Measurements from ENCODE around the gene PNLIPRP1. TPM values are rescaled to one million over a fixed set of nuclear protein-coding genes. Genes with fewer than 3 reads are reported as not detected.

The PNLIPRP1 gene
- total RNA-seq, 2 donors from 2014 or later: not detected

DNA sequence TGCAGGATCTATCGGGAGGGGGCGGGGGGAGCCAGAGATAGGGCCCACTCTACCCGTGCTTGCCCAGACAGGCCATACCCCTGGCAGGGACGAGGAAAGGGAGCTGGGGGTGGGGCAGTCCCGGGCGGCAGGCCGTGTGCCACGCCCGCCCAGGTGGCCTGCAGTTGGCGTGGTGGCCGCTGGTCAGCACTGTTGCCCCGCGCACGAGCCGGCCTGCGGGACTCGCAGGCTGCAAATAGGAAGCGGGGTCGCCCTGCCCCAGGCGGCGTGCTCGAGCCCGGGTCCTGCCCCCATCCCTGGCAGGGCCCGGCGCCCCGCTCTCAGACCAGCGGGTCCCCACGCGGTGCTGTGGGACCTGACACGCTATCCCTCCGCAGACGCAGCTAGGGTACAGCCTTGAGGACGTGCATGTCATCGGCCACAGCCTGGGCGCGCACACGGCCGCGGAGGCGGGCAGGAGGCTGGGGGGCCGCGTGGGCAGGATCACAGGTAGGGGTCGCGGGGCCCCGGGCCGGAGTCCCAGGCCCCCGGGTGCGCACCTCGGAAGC is 36.7 kb downstream of the PNLIPRP1 start:
- H3K36me3 Mint-ChIP-seq (ENCODE audit: low read depth): no peaks in the 10 kb centered on the region
- H3K27me3 Mint-ChIP-seq: peaks cover 36% of the 10 kb centered on the region
- no peaks in the 10 kb centered on the region for H3K4me1 Mint-ChIP-seq
- ATAC-seq (no peak), DNase-seq (no peak)
- no peaks in the 10 kb centered on the region for H3K9me3 ChIP-seq (ENCODE audit: control insufficient read depth, low read length, poor library complexity, severe bottlenecking)
- no peak overlapping the region for H3K4me3 Mint-ChIP-seq
- no peak overlapping the region for H3K27ac Mint-ChIP-seq

DNA sequence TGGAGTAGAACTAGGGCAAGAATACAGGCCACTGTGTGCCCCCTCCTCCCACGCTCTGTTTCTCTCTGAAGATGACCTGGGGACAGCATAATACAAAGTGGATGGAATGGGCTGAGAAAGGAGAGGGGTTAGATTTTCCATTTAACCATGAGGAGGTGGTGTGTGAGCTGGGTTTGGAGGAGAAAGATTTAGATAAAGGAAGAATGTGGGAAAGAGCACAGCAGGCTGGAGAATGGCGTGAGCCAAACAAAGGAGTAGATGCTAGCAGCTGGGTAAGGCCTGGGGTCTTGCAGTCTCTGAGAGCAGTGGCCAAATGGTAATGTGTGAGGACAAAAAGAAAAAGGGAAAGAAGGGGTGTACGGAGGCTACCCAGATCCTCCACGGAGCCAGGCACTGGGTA is 38.6 kb downstream of the PNLIPRP1 start:
- Mint-ChIP-seq H3K27me3 (peaks cover 25% of the 10 kb centered on the region), H3K27ac (no peak overlapping the region), H3K4me3 (no peak overlapping the region), H3K4me1 (no peaks in the 10 kb centered on the region), H3K36me3 (ENCODE audit: low read depth) (no peaks in the 10 kb centered on the region)
- DNase-seq (no peak), ATAC-seq (no peak)
- no peaks in the 10 kb centered on the region for H3K9me3 ChIP-seq (ENCODE audit: control insufficient read depth, low read length, poor library complexity, severe bottlenecking)

GRCh38 chr10:116630020-116630419 is 39.3 kb downstream of the PNLIPRP1 start:
- Mint-ChIP-seq H3K4me3 (no peak overlapping the region), H3K4me1 (no peaks in the 10 kb centered on the region), H3K36me3 (ENCODE audit: low read depth) (no peaks in the 10 kb centered on the region), H3K27me3 (peaks cover 18% of the 10 kb centered on the region), H3K27ac (no peak overlapping the region)
- DNase-seq (no peak), ATAC-seq (no peak)
- no peaks in the 10 kb centered on the region for H3K9me3 ChIP-seq (ENCODE audit: control insufficient read depth, low read length, poor library complexity, severe bottlenecking)

- no peak for ATAC-seq
- H3K27me3 Mint-ChIP-seq: peaks cover 2% of the 10 kb centered on the region
- no peaks in the 10 kb centered on the region for H3K4me1 Mint-ChIP-seq
Observed at GRCh38 chr10:116631871-116632295, 41.1 kb downstream of the PNLIPRP1 start.

DNA sequence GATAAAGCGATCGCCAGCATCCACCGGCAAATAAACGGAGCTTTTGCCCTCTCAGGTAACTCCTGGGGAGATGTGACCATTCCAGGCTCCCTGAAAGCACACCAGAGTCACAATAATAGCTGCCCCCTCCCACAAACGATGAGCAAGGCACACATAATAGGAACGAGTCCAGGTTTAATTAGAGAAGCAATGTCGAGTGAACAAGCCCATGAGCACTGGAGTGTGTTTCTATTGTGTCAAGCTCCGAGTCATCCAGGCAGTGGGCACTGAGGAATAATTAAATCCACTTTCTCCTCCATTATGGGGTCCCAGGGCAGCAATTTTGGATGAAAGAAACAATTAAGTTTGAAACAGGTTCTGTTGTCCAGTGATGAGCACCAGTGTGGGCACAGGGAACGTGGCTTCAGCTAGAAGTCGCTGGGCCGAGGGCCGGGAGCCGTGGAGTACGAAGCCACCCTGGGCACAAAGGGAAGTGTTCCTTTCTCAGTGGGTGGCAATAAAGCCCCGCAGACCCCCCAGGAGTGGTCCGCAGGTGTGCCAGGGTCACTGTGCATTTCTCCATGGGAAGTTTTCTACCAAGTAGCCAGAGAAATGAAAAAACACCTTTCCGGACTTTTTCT is 41.9 kb downstream of the PNLIPRP1 start:
- DNase-seq: no peak
- no peaks in the 10 kb centered on the region for H3K9me3 ChIP-seq (ENCODE audit: control insufficient read depth, low read length, poor library complexity, severe bottlenecking)
- Mint-ChIP-seq H3K4me3 (no peak overlapping the region), H3K27me3 (no peaks in the 10 kb centered on the region), H3K4me1 (no peaks in the 10 kb centered on the region), H3K36me3 (ENCODE audit: low read depth) (no peaks in the 10 kb centered on the region), H3K27ac (no peak overlapping the region)
- ATAC-seq: no peak

More at GRCh38 chr10:116631871-116632295, 41.1 kb downstream of the PNLIPRP1 start:
- Mint-ChIP-seq H3K4me3 (no peak overlapping the region), H3K27ac (no peak overlapping the region), H3K36me3 (ENCODE audit: low read depth) (no peaks in the 10 kb centered on the region)
- DNase-seq: no peak
- no peaks in the 10 kb centered on the region for H3K9me3 ChIP-seq (ENCODE audit: control insufficient read depth, low read length, poor library complexity, severe bottlenecking)

DNA sequence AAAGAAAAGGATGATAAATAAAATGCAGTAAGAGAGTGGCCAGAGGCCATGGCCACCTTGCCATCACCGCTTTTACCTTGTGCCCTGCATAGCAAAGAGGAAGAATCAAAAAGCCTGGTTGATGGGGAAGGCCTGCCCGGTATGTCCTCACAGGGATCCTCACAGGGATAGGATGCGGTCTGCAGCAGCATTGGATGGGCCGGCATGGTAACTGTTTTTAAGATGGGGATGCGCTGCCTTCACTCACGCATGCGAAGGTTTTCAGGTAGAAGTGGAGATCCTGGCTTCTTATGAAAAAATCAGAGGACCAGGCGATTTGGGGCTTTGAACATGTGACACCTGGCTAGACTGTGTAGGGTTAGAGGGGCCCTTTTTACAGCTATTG is 42.4 kb downstream of the PNLIPRP1 start:
- no peaks in the 10 kb centered on the region for H3K9me3 ChIP-seq (ENCODE audit: control insufficient read depth, low read length, poor library complexity, severe bottlenecking)
- Mint-ChIP-seq H3K27ac (no peak overlapping the region), H3K27me3 (no peaks in the 10 kb centered on the region), H3K4me1 (no peaks in the 10 kb centered on the region), H3K4me3 (no peak overlapping the region), H3K36me3 (ENCODE audit: low read depth) (no peaks in the 10 kb centered on the region)
- DNase-seq (no peak), ATAC-seq (no peak)

- H3K27ac Mint-ChIP-seq: no peak overlapping the region
- H3K9me3 ChIP-seq (ENCODE audit: control insufficient read depth, low read length, poor library complexity, severe bottlenecking): no peaks in the 10 kb centered on the region
- ATAC-seq: no peak
Observed at GRCh38 chr10:116634126-116634975, 43.6 kb downstream of the PNLIPRP1 start.

DNA sequence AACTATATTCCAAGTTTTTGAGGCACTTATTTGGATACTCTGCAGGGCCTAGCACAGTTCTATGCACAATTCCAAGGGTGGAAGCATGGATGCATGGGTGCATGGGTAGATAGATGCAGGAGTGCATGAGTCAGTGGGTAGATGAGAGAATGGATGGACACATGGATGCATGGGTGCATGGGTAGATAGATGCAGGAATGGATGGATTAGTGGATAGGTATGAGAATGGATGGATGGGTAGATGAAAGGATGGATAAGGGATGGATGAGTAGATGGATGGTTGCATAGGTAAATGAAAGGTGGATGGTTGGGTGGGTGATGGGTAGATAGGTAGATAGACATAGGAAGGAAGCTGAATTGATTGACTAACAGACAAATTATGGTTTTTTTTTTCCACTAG is 45.6 kb downstream of the PNLIPRP1 start:
- no peak for ATAC-seq
- Mint-ChIP-seq H3K36me3 (ENCODE audit: low read depth) (no peaks in the 10 kb centered on the region), H3K27ac (no peak overlapping the region), H3K27me3 (no peaks in the 10 kb centered on the region), H3K4me1 (no peaks in the 10 kb centered on the region), H3K4me3 (no peak overlapping the region)
- no peaks in the 10 kb centered on the region for H3K9me3 ChIP-seq (ENCODE audit: control insufficient read depth, low read length, poor library complexity, severe bottlenecking)
- no peak for DNase-seq

More at GRCh38 chr10:116634126-116634975, 43.6 kb downstream of the PNLIPRP1 start:
- Mint-ChIP-seq H3K4me3 (no peak overlapping the region), H3K27me3 (no peaks in the 10 kb centered on the region), H3K4me1 (no peaks in the 10 kb centered on the region), H3K36me3 (ENCODE audit: low read depth) (no peaks in the 10 kb centered on the region)
- no peak for DNase-seq

- no peaks in the 10 kb centered on the region for H3K36me3 Mint-ChIP-seq (ENCODE audit: low read depth)
- H3K27me3 Mint-ChIP-seq: no peaks in the 10 kb centered on the region
- ATAC-seq: no peak
- H3K4me1 Mint-ChIP-seq: no peaks in the 10 kb centered on the region
- no peak for DNase-seq
- no peak overlapping the region for H3K4me3 Mint-ChIP-seq
- no peaks in the 10 kb centered on the region for H3K9me3 ChIP-seq (ENCODE audit: control insufficient read depth, low read length, poor library complexity, severe bottlenecking)
- no peak overlapping the region for H3K27ac Mint-ChIP-seq
Observed at GRCh38 chr10:116636976-116637375, 46.2 kb downstream of the PNLIPRP1 start.

DNA sequence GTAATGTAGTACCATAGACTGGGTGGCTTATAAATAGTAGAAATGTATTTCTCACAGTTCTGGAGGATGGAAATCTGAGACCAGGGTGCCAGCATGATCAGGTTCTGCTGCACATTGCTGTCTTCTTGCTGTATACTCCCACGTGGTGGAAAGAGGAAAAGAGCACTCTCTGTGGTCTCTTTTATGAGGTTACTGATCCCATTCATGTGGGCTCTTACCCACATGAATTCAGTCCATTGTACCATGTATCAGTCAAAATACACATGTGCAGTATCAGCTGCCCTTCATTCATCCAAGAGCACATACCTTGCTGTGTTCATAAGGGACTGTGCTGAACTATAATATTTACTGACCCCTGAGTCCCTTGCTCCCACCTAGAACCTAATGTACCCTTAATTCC is 47.1 kb downstream of the PNLIPRP1 start:
- Mint-ChIP-seq H3K36me3 (ENCODE audit: low read depth) (no peaks in the 10 kb centered on the region), H3K27ac (no peak overlapping the region), H3K4me3 (no peak overlapping the region), H3K27me3 (no peaks in the 10 kb centered on the region), H3K4me1 (no peaks in the 10 kb centered on the region)
- ATAC-seq (peak; percentile 55), DNase-seq (no peak)
- no peaks in the 10 kb centered on the region for H3K9me3 ChIP-seq (ENCODE audit: control insufficient read depth, low read length, poor library complexity, severe bottlenecking)

DNA sequence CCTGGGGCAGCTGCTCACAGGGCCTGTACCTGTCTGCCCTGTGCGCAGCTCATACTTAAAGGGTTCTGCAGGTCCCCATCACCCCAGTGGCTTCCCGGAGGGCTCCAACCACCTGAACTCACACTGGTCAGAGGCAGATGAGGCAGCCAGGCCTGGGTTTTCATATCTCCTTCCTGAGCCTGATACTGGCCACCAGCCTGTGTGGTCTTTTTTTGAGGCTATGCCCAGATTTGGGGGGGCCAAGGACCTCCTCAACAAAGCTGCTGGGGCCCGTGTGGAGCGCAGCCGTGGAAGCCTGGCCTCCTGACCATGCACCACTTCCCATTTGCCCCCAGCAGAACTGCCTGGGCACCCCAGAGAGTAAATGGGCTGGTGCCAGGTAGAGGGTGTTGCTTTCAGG is 55.7 kb downstream of the PNLIPRP1 start:
- Mint-ChIP-seq H3K27me3 (peaks cover 10% of the 10 kb centered on the region), H3K27ac (no peak overlapping the region), H3K4me3 (no peak overlapping the region), H3K36me3 (ENCODE audit: low read depth) (no peaks in the 10 kb centered on the region), H3K4me1 (no peaks in the 10 kb centered on the region)
- ATAC-seq (no peak), DNase-seq (no peak)
- no peaks in the 10 kb centered on the region for H3K9me3 ChIP-seq (ENCODE audit: control insufficient read depth, low read length, poor library complexity, severe bottlenecking)

DNA sequence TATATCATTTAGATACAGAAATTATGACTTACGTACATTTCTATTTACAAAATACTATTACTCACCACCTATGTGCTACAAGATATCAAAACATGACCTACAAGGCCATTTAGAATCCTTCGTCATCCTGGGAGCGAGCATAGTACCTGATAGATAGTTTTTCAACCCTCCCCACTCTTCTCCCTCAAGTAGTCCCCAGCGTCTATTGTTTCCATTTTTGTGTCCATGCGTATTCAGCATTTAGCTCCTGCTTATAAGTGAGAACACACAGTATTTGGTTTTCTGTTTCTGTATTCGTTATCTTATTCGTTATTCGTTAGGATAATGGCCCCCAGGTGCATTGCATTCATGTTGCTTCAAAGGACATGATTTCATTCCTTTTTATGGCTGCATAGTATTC is 58.1 kb downstream of the PNLIPRP1 start:
- H3K27me3 Mint-ChIP-seq: peaks cover 12% of the 10 kb centered on the region
- ATAC-seq (no peak), DNase-seq (no peak)
- no peak overlapping the region for H3K27ac Mint-ChIP-seq
- H3K4me1 Mint-ChIP-seq: no peaks in the 10 kb centered on the region
- peaks cover 2% of the 10 kb centered on the region for H3K36me3 Mint-ChIP-seq (ENCODE audit: low read depth)
- H3K9me3 ChIP-seq (ENCODE audit: control insufficient read depth, low read length, poor library complexity, severe bottlenecking): no peaks in the 10 kb centered on the region
- no peak overlapping the region for H3K4me3 Mint-ChIP-seq

DNA sequence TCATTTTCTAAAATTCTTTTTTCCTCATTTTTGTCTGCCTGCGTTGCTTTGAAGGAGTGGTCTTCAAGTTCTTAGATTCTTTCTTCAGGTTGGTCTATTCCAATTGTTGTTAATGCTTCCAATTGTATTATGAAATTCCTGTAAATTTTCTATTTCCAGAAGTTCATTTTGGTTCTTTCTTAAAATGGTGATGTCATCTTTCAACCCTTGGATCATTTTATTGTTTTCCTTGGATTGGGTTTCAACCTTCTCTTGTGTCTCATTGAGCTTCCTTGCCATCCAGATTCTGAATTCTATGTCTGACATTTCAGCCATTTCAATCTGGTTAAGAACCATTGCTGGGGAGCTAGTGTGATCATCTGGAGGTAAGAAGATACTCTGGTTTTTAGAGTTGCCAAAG is 63.1 kb downstream of the PNLIPRP1 start:
- Mint-ChIP-seq H3K4me3 (no peak overlapping the region), H3K36me3 (ENCODE audit: low read depth) (peaks cover 2% of the 10 kb centered on the region), H3K27me3 (peaks cover 18% of the 10 kb centered on the region), H3K27ac (no peak overlapping the region), H3K4me1 (no peaks in the 10 kb centered on the region)
- ATAC-seq: no peak
- H3K9me3 ChIP-seq (ENCODE audit: control insufficient read depth, low read length, poor library complexity, severe bottlenecking): no peaks in the 10 kb centered on the region
- no peak for DNase-seq
